H1 (cell line): ENCODE data around the gene BRD9. TPM values are rescaled to one million over a fixed set of nuclear protein-coding genes. Genes with fewer than 3 reads are reported as not detected.

ENCODE experiments used
- CTCF ChIA-PET: fragments of 300-600 bp; sonication (Branson Sonifier 250); formaldehyde crosslinking; loops from one replicate; lab custom pipeline; 2021; ENCODE audit not compliant: partially characterized antibody; lab: Charles Lee
- POLR2A ChIA-PET: fragments of 300-600 bp; sonication (Branson Sonifier 250); formaldehyde crosslinking; loops from one replicate; lab custom pipeline; 2021; ENCODE audit warnings: inconsistent platforms; ENCODE audit not compliant: partially characterized antibody; lab: Charles Lee
- DNase-seq, 2 experiments: peaks; one replicate each; pipeline versions ENCODE4 v3.0.0 to v3.0.0-alpha.2; 2010 to 2022; ENCODE audit warnings: low spot score in 2 of 2, low read depth in 1 of 2, mixed read lengths in 1 of 2
- FAIRE-seq: peaks from 2 replicates; lab custom pipeline; 2011; peaks lifted over from hg19 to GRCh38; lab: Jason Lieb, UNC
- H2AFZ ChIP-seq: 2 replicates; pipeline ENCODE4 v1.8.1; 2012; ENCODE audit warnings: low read length, inconsistent platforms
- H2AK5ac ChIP-seq: 2 replicates; pipeline ENCODE4 v1.6.1; 2013; ENCODE audit warnings: low read depth, low read length
- H2BK120ac ChIP-seq: replicated peaks from 2 replicates; pipeline ENCODE3; 2013; ENCODE audit warnings: low read depth, low read length, inconsistent platforms
- H2BK12ac ChIP-seq: 2 replicates; pipeline ENCODE4 v1.6.1; 2013; ENCODE audit warnings: low read depth, low read length
- H2BK15ac ChIP-seq: 2 replicates; pipeline ENCODE4 v1.6.1; 2013; ENCODE audit warnings: low read length
- H2BK20ac ChIP-seq: 2 replicates; pipeline ENCODE4 v1.6.1; 2013; ENCODE audit warnings: low read length
- H2BK5ac ChIP-seq: 2 replicates; pipeline ENCODE4 v1.6.1; 2013; ENCODE audit warnings: low read depth, low read length
- H3K14ac ChIP-seq: 2 replicates; pipeline ENCODE4 v1.6.1; 2013; ENCODE audit warnings: inconsistent platforms; ENCODE audit not compliant: insufficient read length
- H3K18ac ChIP-seq: 2 replicates; pipeline ENCODE4 v1.6.1; 2013; ENCODE audit warnings: low read length; ENCODE audit errors: extremely low read depth
- H3K23ac ChIP-seq: 2 replicates; pipeline ENCODE4 v1.6.1; 2013; ENCODE audit warnings: inconsistent platforms; ENCODE audit not compliant: insufficient read length
- H3K23me2 ChIP-seq: 2 replicates; pipeline ENCODE4 v1.6.1; 2013; ENCODE audit warnings: low read depth, low read length
- H3K27ac ChIP-seq: 2 replicates; pipeline ENCODE4 v1.6.1; 2011; ENCODE audit warnings: low read depth, low read length, inconsistent platforms
- H3K27me3 ChIP-seq, 4 experiments: replicated peaks in 1 of 4; 1 replicate in 1 of 4; 2 replicates in 3 of 4; pipeline versions ENCODE4 v1.6.1 to v1.8.1; 2011 to 2013; ENCODE audit warnings: low read length in 3 of 4, mild to moderate bottlenecking in 3 of 4, inconsistent platforms in 2 of 4, mixed read lengths in 2 of 4, moderate library complexity in 1 of 4; ENCODE audit not compliant: control insufficient read depth in 3 of 4, insufficient read depth in 3 of 4; ENCODE audit errors: extremely low read depth in 1 of 4
- H3K36me3 ChIP-seq, 4 experiments: 2 replicates each; pipeline versions ENCODE4 v1.6.1 to v1.8.1; 2011 to 2013; ENCODE audit warnings: mild to moderate bottlenecking in 4 of 4, low read length in 3 of 4, moderate library complexity in 2 of 4, control low read depth in 1 of 4, inconsistent platforms in 1 of 4; ENCODE audit not compliant: insufficient read depth in 4 of 4, control insufficient read depth in 2 of 4
- H3K4ac ChIP-seq: replicated peaks from 2 replicates; pipeline ENCODE3; 2013; ENCODE audit warnings: low read length, low read depth, mixed read lengths, inconsistent platforms; ENCODE audit not compliant: insufficient read length
- H3K4me1 ChIP-seq, 4 experiments: replicated peaks in 1 of 4; 1 replicate in 1 of 4; 2 replicates in 3 of 4; pipeline versions ENCODE4 v1.6.1 to v1.8.1; 2011 to 2013; ENCODE audit warnings: low read length in 3 of 4, inconsistent platforms in 2 of 4, mixed read lengths in 1 of 4; ENCODE audit not compliant: insufficient read depth in 4 of 4, control insufficient read depth in 3 of 4
- H3K4me2 ChIP-seq, 2 experiments: 2 replicates each; pipeline versions ENCODE4 v1.6.1 to v1.8.1; 2011 to 2013; ENCODE audit warnings: low read depth in 2 of 2, low read length in 2 of 2, control low read depth in 1 of 2, inconsistent platforms in 1 of 2, mild to moderate bottlenecking in 1 of 2; ENCODE audit not compliant: insufficient read depth in 1 of 2
- H3K4me3 ChIP-seq, 4 experiments: fragments of 200-600, 300-600 bp in 1 of 4; sonication (generic), shearing (Covaris generic), sonication (Bioruptor Twin) in 1 of 4; 2 replicates each; pipeline versions ENCODE4 v1.5.1 to v1.8.1; 2011 to 2016; ENCODE audit warnings: low read length in 4 of 4, low read depth in 3 of 4, control low read depth in 2 of 4, inconsistent platforms in 2 of 4, mild to moderate bottlenecking in 2 of 4, mixed read lengths in 1 of 4, moderate library complexity in 1 of 4; ENCODE audit not compliant: insufficient read depth in 2 of 4; ENCODE audit errors: extremely low read depth in 1 of 4
- H3K56ac ChIP-seq: replicated peaks from 2 replicates; pipeline ENCODE3; 2013; ENCODE audit warnings: low read depth, mild to moderate bottlenecking, mixed read lengths, low read length, inconsistent platforms; ENCODE audit not compliant: insufficient read length
- H3K79me1 ChIP-seq: 2 replicates; pipeline ENCODE4 v1.6.1; 2013; ENCODE audit warnings: low read depth, low read length, control low read depth
- H3K79me2 ChIP-seq, 2 experiments: 2 replicates each; pipeline versions ENCODE4 v1.6.1 to v1.8.1; 2012 to 2013; ENCODE audit warnings: low read length in 2 of 2, mild to moderate bottlenecking in 2 of 2, inconsistent platforms in 1 of 2; ENCODE audit not compliant: insufficient read depth in 2 of 2, control insufficient read depth in 1 of 2
- H3K9ac ChIP-seq, 4 experiments: replicated peaks in 1 of 4; 1 replicate in 1 of 4; 2 replicates in 3 of 4; pipeline versions ENCODE4 v1.6.1 to v1.8.1; 2011 to 2013; ENCODE audit warnings: low read depth in 3 of 4, low read length in 3 of 4, control low read depth in 2 of 4, mild to moderate bottlenecking in 2 of 4, moderate library complexity in 2 of 4, inconsistent platforms in 1 of 4; ENCODE audit errors: extremely low read depth in 1 of 4
- H3K9me3 ChIP-seq, 2 experiments: 2 replicates each; pipeline versions ENCODE4 v1.6.1 to v1.8.1; 2012 to 2013; ENCODE audit warnings: mild to moderate bottlenecking in 2 of 2, moderate library complexity in 2 of 2, control low read depth in 1 of 2, inconsistent platforms in 1 of 2, low read depth in 1 of 2, low read length in 1 of 2, mixed read lengths in 1 of 2; ENCODE audit not compliant: insufficient read depth in 2 of 2
- H4K20me1 ChIP-seq, 2 experiments: replicated peaks in 1 of 2; 2 replicates each; pipeline versions ENCODE3 to v1.8.1; 2011 to 2013; ENCODE audit warnings: inconsistent platforms in 2 of 2, low read length in 2 of 2, mild to moderate bottlenecking in 1 of 2; ENCODE audit not compliant: insufficient read depth in 2 of 2, control insufficient read depth in 1 of 2
- H4K5ac ChIP-seq: 2 replicates; pipeline ENCODE4 v1.6.1; 2013; ENCODE audit warnings: low read length, low read depth, mixed read lengths, inconsistent platforms; ENCODE audit not compliant: insufficient read length
- H4K8ac ChIP-seq: 2 replicates; pipeline ENCODE4 v1.8.0; 2013; ENCODE audit warnings: mild to moderate bottlenecking, moderate library complexity, low read length, inconsistent platforms; ENCODE audit not compliant: insufficient read depth; ENCODE audit errors: extremely low read depth
- H4K91ac ChIP-seq: replicated peaks from 2 replicates; pipeline ENCODE3; 2013; ENCODE audit warnings: low read length, mixed read lengths, inconsistent platforms; ENCODE audit not compliant: insufficient read length
- ASH2L ChIP-seq: fragments of 200-600, 300-600 bp; sonication (generic); IDR thresholded peaks from one replicate; pipeline ENCODE4 v1.7.1; 2017; ENCODE audit warnings: low read length
- BACH1 ChIP-seq: IDR thresholded peaks from 2 replicates; pipeline ENCODE4 v1.6.1; 2012; ENCODE audit warnings: low read length, improper control_type of control experiment
- BRCA1 ChIP-seq: IDR thresholded peaks from 2 replicates; pipeline ENCODE4 v1.6.1; 2012; ENCODE audit warnings: low read depth, low read length, improper control_type of control experiment
- CHD1 ChIP-seq: IDR thresholded peaks from 2 replicates; pipeline ENCODE4 v1.6.1; 2012; ENCODE audit warnings: low read depth, low read length, improper control_type of control experiment
- CHD2 ChIP-seq: IDR thresholded peaks from 2 replicates; pipeline ENCODE4 v1.6.1; 2012; ENCODE audit warnings: low read length, improper control_type of control experiment
- CREB1 ChIP-seq: IDR thresholded peaks from 2 replicates; pipeline ENCODE4 v1.6.1; 2012; ENCODE audit warnings: inconsistent platforms
- CTBP2 ChIP-seq: IDR thresholded peaks from 2 replicates; pipeline ENCODE4 v1.7.0; 2011; ENCODE audit warnings: borderline replicate concordance, mild to moderate bottlenecking, moderate library complexity, mixed read lengths, low read length; ENCODE audit not compliant: insufficient read depth, insufficient read length
- KDM1A ChIP-seq: fragments of 200-600, 300-600 bp; sonication (generic); IDR thresholded peaks from 2 replicates; pipeline ENCODE4 v1.7.1; 2016; ENCODE audit warnings: mild to moderate bottlenecking, low read length, borderline replicate concordance
- RNF2 ChIP-seq: fragments of 200-900, 300-1000 bp; sonication (generic); IDR thresholded peaks from 2 replicates; pipeline ENCODE4 v1.7.1; 2016; ENCODE audit warnings: borderline replicate concordance, low read depth, mild to moderate bottlenecking, antibody characterized with exemption, low read length; ENCODE audit not compliant: poor library complexity, severe bottlenecking; ENCODE audit errors: missing control alignments
- SAP30 ChIP-seq: fragments of 300-600 bp; sonication (generic); IDR thresholded peaks from 2 replicates; pipeline ENCODE4 v1.7.1; 2012; ENCODE audit warnings: low read length, moderate library complexity, mild to moderate bottlenecking, inconsistent platforms; ENCODE audit not compliant: insufficient read depth, insufficient replicate concordance
- SIN3A ChIP-seq, 2 experiments: IDR thresholded peaks in 1 of 2; conservative IDR thresholded peaks in 1 of 2; 2 replicates each; pipeline ENCODE4 v1.6.1; 2011 to 2012; ENCODE audit warnings: low read length in 2 of 2, improper control_type of control experiment in 1 of 2, low read depth in 1 of 2, mild to moderate bottlenecking in 1 of 2
- SIX5 ChIP-seq: IDR thresholded peaks from 2 replicates; pipeline ENCODE4 v1.6.1; 2011; ENCODE audit warnings: mild to moderate bottlenecking, low read depth, low read length
- SP2 ChIP-seq: IDR thresholded peaks from 2 replicates; pipeline ENCODE4 v1.6.1; 2012; ENCODE audit warnings: mild to moderate bottlenecking, low read length, inconsistent platforms
- SUZ12 ChIP-seq: fragments of 200-600 bp; sonication (generic); IDR thresholded peaks from 2 replicates; pipeline ENCODE4 v1.6.1; 2012; ENCODE audit warnings: mild to moderate bottlenecking, inconsistent platforms, low read length, moderate library complexity, mixed read lengths
- WGBS, 2 experiments: shearing (Covaris generic) in 1 of 2; methylation state at CpG; one replicate each; pipeline versions ENCODE4 v1.1.6 to v1.1.7; 2013 to 2015; ENCODE audit warnings: low lambda C conversion rate in 2 of 2, mixed read lengths in 2 of 2, inconsistent platforms in 1 of 2, low coverage in 1 of 2, missing lambda C conversion rate in 1 of 2; ENCODE audit not compliant: insufficient replicate concordance in 2 of 2, insufficient coverage in 1 of 2, insufficient read length in 1 of 2; ENCODE audit errors: extremely low coverage in 1 of 2, missing lambda C conversion rate in 1 of 2; 5-methylcytosine and 5-hydroxymethylcytosine counted together
- polyA plus RNA-seq, 7 experiments: library from polyadenylated mRNA; depleted of rRNA in 3 of 7; stranded (reverse) in 5 of 7; unstranded in 2 of 7; fragments of >200 nt in 5 of 7; fragments of 200-250 nt in 2 of 7; gene quantifications; 1 replicate in 5 of 7; 2 replicates in 1 of 7; 4 replicates in 1 of 7; pipeline versions ENCODE4 v1.2.1 to v1.2.3, GENCODE V29; 2011 to 2013; ENCODE audit warnings: missing spikeins in 2 of 7, mixed read lengths in 2 of 7
- total RNA-seq: library from RNA; stranded (reverse); fragmentation: NEBNext Ultra II Directional; extraction: Animal tissue kit (Norgen Biotek cat#: 25700); gene quantifications from 2 replicates; pipeline ENCODE4 v1.2.1, GENCODE V29; 2021

BRD9 gene
- total and polyA plus RNA-seq, 2 of the 8 experiments (the other 6 are each of a cell fraction or from before 2014, with no cell fraction given) = 9.3 to 49.4 TPM

GRCh38 chr5:893711-894110 lies 1.1 kb upstream of the BRD9 start:
- no peak for DNase-seq
- Histone ChIP-seq H4K5ac (no peak overlapping the region), H3K79me1 (peaks cover 16% of the 10 kb centered on the region), H4K20me1 (peaks cover 2 to 7% of the 10 kb centered on the region in 2 experiments), H2BK5ac (no peak overlapping the region), H2BK120ac (no peak overlapping the region), H4K8ac (peak overlapping the region; percentile 38; the same call in 1 of the 2 replicates), H3K27me3 (no peaks in the 10 kb centered on the region), H3K56ac (no peak overlapping the region), H3K27ac (no peak overlapping the region), H4K91ac (no peak overlapping the region), H3K9ac (peak overlapping the region in 3 of 4 experiments; percentile 84 to 88 (median 86); a peak in 6 of 7 replicates), H2BK15ac (no peak overlapping the region), H3K4me1 (peaks cover 0 to 13% (median 7%) of the 10 kb centered on the region in 4 experiments; a peak in 6 of 7 replicates), H3K14ac (no peak overlapping the region), H3K4me2 (peak overlapping the region; percentile 94 to 100), H3K4ac (peak overlapping the region; percentile 27), H3K9me3 (no peaks in the 10 kb centered on the region), H3K18ac (no peak overlapping the region), H3K36me3 (peaks cover 11 to 47% (median 36%) of the 10 kb centered on the region in 4 experiments), H3K4me3 (peak overlapping the region; percentile 86 to 95 (median 90)), H3K23me2 (peaks cover 11% of the 10 kb centered on the region), H3K79me2 (peaks cover 14 to 67% of the 10 kb centered on the region in 2 experiments), H2AFZ (no peak overlapping the region), H2BK12ac (no peak overlapping the region), H2BK20ac (no peak overlapping the region), H3K23ac (no peak overlapping the region), H2AK5ac (peak overlapping the region; percentile 57; the same call in 1 of the 2 replicates)
- 81% methylated on average over 9 of the region's 9 CpGs; no CpG with 5 or more reads in 1 of the 2 experiments for WGBS, 2 experiments
- ChIA-PET CTCF (interaction anchor here (0.8 to 6.9 kb wide), 4 partner anchors 8 to 37 kb away, joined by 3 to 38 read pairs (median 4); no protein-coding TSS in a partner anchor), POLR2A (interaction anchor here (1.3 to 8.8 kb wide), 6 partner anchors 8 to 230 kb away, joined by 3 to 46 read pairs (median 6); no protein-coding TSS in a partner anchor)
- FAIRE-seq = no peak
- no peak for TF ChIP-seq CREB1
- no peak for TF ChIP-seq CHD2
- no peak for TF ChIP-seq RNF2
- TF ChIP-seq ASH2L = no peak
- no peak for TF ChIP-seq SUZ12
- TF ChIP-seq SP2 = no peak
- TF ChIP-seq SAP30 = no peak
- no peak for TF ChIP-seq SIN3A (conservative IDR thresholded peaks at IDR 0.05 in 1 of 2, IDR thresholded peaks at IDR 0.05 in 1 of 2; ENCODE audit: low read depth in 1 of 2, low read length in 2 of 2)
- no peak for TF ChIP-seq BRCA1
- TF ChIP-seq KDM1A = no peak
- TF ChIP-seq CHD1 = no peak
- no peak for TF ChIP-seq BACH1
- no peak for TF ChIP-seq SIX5
- no peak for TF ChIP-seq CTBP2
